PFSK-1 (cell line): ENCODE results near the gene BZW1.

Experiments
- FOXP2 ChIP-seq: optimal IDR thresholded peaks from 2 replicates; pipeline ENCODE3; 2011; ENCODE audit warnings: borderline replicate concordance, control low read depth, inconsistent platforms; ENCODE audit not compliant: insufficient read depth; ENCODE audit errors: extremely low read length, extremely low read depth
- POLR2AphosphoS5 ChIP-seq: IDR thresholded peaks from 2 replicates; pipeline ENCODE4 v1.6.1; 2012; ENCODE audit warnings: low read depth, mild to moderate bottlenecking, control low read depth, low read length, moderate library complexity
- SIN3A ChIP-seq: IDR thresholded peaks from 2 replicates; pipeline ENCODE4 v1.6.1; 2012; ENCODE audit warnings: mild to moderate bottlenecking, low read length, moderate library complexity, borderline replicate concordance; ENCODE audit not compliant: insufficient read depth
- TAF1 ChIP-seq: IDR thresholded peaks from 2 replicates; pipeline ENCODE4 v1.6.1; 2012; ENCODE audit warnings: low read length, control low read depth, borderline replicate concordance; ENCODE audit not compliant: insufficient read depth
- TF ChIP-seq, protein P1 (sequence below), 2 experiments: IDR thresholded peaks; 2 replicates each; pipeline versions ENCODE4 v1.6.1 to v1.8.0; 2011 to 2012; ENCODE audit warnings: low read depth in 2 of 2, low read length in 2 of 2, control low read depth in 1 of 2, inconsistent platforms in 1 of 2, mild to moderate bottlenecking in 1 of 2, moderate library complexity in 1 of 2; ENCODE audit not compliant: insufficient read depth in 1 of 2

Gene BZW1

DNA sequence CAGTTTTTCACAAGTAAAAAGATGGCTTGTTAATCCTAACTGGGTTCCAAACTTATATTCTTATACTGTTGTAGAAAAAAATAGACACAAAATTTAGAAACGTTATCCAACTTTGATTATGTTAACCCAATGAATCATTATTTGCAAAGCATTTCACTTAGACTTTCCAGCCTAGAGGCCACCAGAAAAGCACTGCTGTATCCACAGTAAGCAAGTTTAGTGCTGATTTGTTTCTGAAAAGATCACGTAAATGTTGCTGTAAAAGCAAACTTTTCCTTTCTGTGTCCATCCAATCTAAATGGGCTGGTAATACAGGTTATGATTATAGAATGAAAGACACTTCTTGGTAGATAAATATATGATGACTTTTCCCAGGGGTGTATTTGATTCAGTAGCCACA is 17.6 kb upstream of the BZW1 start:
- no peak for TF ChIP-seq POLR2AphosphoS5

DNA sequence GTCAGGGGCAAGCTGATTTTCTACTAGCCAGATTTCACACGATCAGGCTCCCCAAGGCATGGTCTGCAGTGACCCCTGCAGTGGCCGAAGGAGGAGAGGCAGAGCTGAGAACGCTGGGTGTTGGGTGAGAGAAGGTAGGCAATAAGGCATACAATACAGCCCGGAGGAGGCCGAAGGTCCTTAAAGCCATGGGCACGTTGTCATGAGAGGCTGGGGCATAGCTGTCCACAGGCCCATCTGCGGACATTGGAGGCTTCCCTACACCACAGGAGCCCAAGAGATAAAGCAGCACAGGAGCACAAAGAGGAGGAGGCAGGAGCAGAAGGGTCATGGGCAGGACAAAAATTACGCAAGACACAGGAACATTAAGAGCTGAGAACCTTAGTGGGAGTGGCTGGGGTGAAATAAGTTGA is 16.7 kb upstream of the BZW1 start:
- TF ChIP-seq TAF1 (no peak), FOXP2 (no peak), SIN3A (no peak), POLR2AphosphoS5 (no peak)
- TF ChIP-seq, protein P1, sequence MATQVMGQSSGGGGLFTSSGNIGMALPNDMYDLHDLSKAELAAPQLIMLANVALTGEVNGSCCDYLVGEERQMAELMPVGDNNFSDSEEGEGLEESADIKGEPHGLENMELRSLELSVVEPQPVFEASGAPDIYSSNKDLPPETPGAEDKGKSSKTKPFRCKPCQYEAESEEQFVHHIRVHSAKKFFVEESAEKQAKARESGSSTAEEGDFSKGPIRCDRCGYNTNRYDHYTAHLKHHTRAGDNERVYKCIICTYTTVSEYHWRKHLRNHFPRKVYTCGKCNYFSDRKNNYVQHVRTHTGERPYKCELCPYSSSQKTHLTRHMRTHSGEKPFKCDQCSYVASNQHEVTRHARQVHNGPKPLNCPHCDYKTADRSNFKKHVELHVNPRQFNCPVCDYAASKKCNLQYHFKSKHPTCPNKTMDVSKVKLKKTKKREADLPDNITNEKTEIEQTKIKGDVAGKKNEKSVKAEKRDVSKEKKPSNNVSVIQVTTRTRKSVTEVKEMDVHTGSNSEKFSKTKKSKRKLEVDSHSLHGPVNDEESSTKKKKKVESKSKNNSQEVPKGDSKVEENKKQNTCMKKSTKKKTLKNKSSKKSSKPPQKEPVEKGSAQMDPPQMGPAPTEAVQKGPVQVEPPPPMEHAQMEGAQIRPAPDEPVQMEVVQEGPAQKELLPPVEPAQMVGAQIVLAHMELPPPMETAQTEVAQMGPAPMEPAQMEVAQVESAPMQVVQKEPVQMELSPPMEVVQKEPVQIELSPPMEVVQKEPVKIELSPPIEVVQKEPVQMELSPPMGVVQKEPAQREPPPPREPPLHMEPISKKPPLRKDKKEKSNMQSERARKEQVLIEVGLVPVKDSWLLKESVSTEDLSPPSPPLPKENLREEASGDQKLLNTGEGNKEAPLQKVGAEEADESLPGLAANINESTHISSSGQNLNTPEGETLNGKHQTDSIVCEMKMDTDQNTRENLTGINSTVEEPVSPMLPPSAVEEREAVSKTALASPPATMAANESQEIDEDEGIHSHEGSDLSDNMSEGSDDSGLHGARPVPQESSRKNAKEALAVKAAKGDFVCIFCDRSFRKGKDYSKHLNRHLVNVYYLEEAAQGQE (IDR thresholded peaks at IDR 0.05; ENCODE audit: insufficient read depth in 1 of 2, low read depth in 2 of 2, low read length in 2 of 2): no peak

DNA sequence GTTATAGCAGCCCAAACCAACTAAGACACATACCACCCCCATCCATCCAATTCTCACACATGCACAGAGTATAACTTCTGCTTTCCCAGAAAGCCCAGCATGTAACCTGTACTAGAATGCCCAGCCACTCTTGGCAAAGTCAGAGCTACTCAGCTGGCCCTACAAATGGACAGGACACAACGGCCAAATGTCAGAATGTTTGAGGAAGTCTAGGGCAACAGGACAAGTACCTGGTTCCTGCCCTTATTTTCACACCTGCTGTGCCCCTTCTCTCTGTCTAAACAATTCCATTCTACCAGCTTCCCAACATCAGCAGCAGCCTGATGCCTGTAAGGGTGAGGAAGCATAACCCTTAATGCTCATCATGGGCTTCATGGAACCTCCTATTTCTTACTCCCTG is 15.1 kb upstream of the BZW1 start:
- TF ChIP-seq SIN3A (no peak), FOXP2 (no peak), POLR2AphosphoS5 (no peak), TAF1 (no peak)
- TF ChIP-seq, protein P1 (IDR thresholded peaks at IDR 0.05; ENCODE audit: insufficient read depth in 1 of 2, low read depth in 2 of 2, low read length in 2 of 2): no peak

DNA sequence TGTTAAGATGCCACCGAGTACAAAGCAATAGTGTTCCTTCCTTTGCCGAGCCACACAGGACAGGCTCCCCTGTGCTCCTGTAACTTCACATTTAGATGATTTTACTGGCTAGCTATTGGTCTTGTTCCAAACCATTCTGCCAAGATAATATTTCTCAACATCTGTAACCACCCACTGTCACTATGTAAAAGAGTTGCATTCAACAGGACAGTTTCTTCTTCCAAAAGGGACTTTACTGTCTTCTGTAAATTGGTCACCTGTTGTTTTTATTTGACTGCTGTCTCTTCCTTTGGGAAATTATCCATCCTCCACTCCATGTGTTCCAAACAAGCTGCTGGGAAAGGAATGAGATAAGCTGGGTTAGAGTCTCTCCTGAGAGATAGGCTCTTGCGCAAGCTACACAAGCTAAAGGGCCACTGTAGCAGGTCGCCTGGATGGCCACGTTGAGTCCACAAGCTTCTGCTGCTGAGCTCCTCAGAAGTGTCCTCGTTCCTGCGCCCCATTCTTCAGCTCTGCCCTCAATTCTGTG is 14.4 kb upstream of the BZW1 start:
- no peak for TF ChIP-seq POLR2AphosphoS5
- TF ChIP-seq TAF1: no peak
- TF ChIP-seq, protein P1 (IDR thresholded peaks at IDR 0.05; ENCODE audit: insufficient read depth in 1 of 2, low read depth in 2 of 2, low read length in 2 of 2): no peak
- TF ChIP-seq FOXP2: no peak
- no peak for TF ChIP-seq SIN3A

DNA sequence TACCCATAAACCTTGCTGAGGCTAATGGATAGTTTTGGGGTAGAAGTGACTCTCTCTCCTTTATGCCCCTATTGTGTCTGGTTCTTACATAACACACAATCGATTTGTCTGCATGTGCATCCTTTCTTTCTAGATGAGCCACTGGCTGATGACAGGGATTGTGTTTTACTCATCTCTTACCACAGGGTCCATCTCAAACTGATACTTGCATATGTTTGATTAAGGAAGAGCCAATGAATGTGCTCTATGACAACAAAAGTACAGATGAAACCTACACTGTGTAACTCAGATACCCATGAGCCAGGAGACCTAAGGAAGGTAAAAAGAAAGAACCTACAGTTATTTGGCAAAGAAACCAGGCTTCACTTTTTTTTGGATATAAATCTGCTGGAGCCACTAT is 13.2 kb upstream of the BZW1 start:
- TF ChIP-seq, protein P1 (IDR thresholded peaks at IDR 0.05; ENCODE audit: insufficient read depth in 1 of 2, low read depth in 2 of 2, low read length in 2 of 2): no peak
- no peak for TF ChIP-seq SIN3A
- TF ChIP-seq TAF1: no peak
- TF ChIP-seq POLR2AphosphoS5: no peak
- no peak for TF ChIP-seq FOXP2
